Panc1 (cell line): ENCODE results near the gene DNAJC13.

Source experiments
- CTCF ChIP-seq: fragments of 450-650 bp; IDR thresholded peaks from 2 replicates; pipeline ENCODE4 v1.5.1; 2017; ENCODE audit warnings: mild to moderate bottlenecking
- POLR2AphosphoS5 ChIP-seq: IDR thresholded peaks from 2 replicates; pipeline ENCODE4 v1.6.1; 2012; ENCODE audit warnings: mild to moderate bottlenecking, low read depth, low read length, moderate library complexity
- REST ChIP-seq, 2 experiments: IDR thresholded peaks; 2 replicates each; pipeline ENCODE4 v1.6.1; 2011 to 2012; ENCODE audit warnings: low read depth in 2 of 2, control low read depth in 1 of 2, low read length in 1 of 2, mild to moderate bottlenecking in 1 of 2, moderate library complexity in 1 of 2; ENCODE audit not compliant: insufficient read depth in 1 of 2

GRCh38 chr3:132444383-132444782 is 27.1 kb downstream of the DNAJC13 start:
- TF ChIP-seq CTCF (no peak), REST (IDR thresholded peaks at IDR 0.05; ENCODE audit: insufficient read depth in 1 of 2, low read depth in 2 of 2, low read length in 1 of 2) (no peak), POLR2AphosphoS5 (no peak)
